Activated B cell treated with CpG ODN at 0.5 μM for 24 hours (primary cell): ENCODE data around the gene ECI1. TPM values are rescaled to one million over a fixed set of nuclear protein-coding genes. Genes with fewer than 3 reads are reported as not detected.

ENCODE experiments used
- ATAC-seq: fragments of 200-7000 bp; cut with Tn5 transposase; one replicate; pipeline ENCODE4 v1.10.0; 2021; ENCODE audit warnings: low read depth, mild to moderate bottlenecking, moderate library complexity
- CTCF ChIA-PET: fragments of 350-600 bp; sonication (Branson Sonifier 250); formaldehyde crosslinking; loops from one replicate; lab custom pipeline; 2021; ENCODE audit warnings: antibody characterized with exemption; lab: Charles Lee
- POLR2A ChIA-PET: fragments of 350-600 bp; sonication (Branson Sonifier 250); formaldehyde crosslinking; loops from one replicate; lab custom pipeline; 2021; ENCODE audit warnings: antibody characterized with exemption; lab: Charles Lee
- DNase-seq: peaks from one replicate; pipeline ENCODE4 v3.0.0; 2022
- H3K27ac Mint-ChIP-seq: one replicate; pipeline ENCODE4 v1.8.0; 2020; ENCODE audit warnings: mixed read lengths
- H3K27me3 Mint-ChIP-seq: one replicate; pipeline ENCODE4 v1.8.0; 2021; ENCODE audit warnings: mixed read lengths
- H3K36me3 Mint-ChIP-seq: one replicate; pipeline ENCODE4 v1.8.0; 2021; ENCODE audit warnings: low read depth, mixed read lengths
- H3K4me1 Mint-ChIP-seq: one replicate; pipeline ENCODE4 v1.8.0; 2021; ENCODE audit warnings: mixed read lengths
- H3K4me3 Mint-ChIP-seq: one replicate; pipeline ENCODE4 v1.8.0; 2020; ENCODE audit warnings: mild to moderate bottlenecking, mixed read lengths
- H3K9me3 Mint-ChIP-seq: one replicate; pipeline ENCODE4 v1.8.0; 2020; ENCODE audit warnings: mixed read lengths
- CTCF ChIP-seq: fragments of 200-600 bp; IDR thresholded peaks from one replicate; pipeline ENCODE4 v1.8.0; 2022; ENCODE audit warnings: antibody characterized with exemption, mild to moderate bottlenecking
- intact Hi-C: fragments of 100-400 bp; cut with micrococcal nuclease; formaldehyde crosslinking; loops from one replicate; pipeline ENCODE4 v1.15.1; 2024
- total RNA-seq: library from RNA; stranded (reverse); gene quantifications from 2 replicates; pipeline ENCODE4 v1.2.3, GENCODE V29; 2022

The ECI1 gene
- total RNA-seq, 1 donor from 2014 or later: 38.1 TPM

- Mint-ChIP-seq H3K27me3 (no peaks in the 10 kb centered on the region), H3K27ac (no peak overlapping the region), H3K4me3 (peak overlapping the region; percentile 69), H3K4me1 (peaks cover 14% of the 10 kb centered on the region), H3K36me3 (peaks cover 5% of the 10 kb centered on the region), H3K9me3 (no peaks in the 10 kb centered on the region)
- intact Hi-C loops: no loop called here
- no peak for TF ChIP-seq CTCF
- DNase-seq: no peak
- CTCF ChIA-PET: interaction anchor here (1.0 kb wide), 2 partner anchors 20 to 38 kb away, joined by 3 to 4 read pairs; partner anchors contain the start of gene ECI1
- ATAC-seq: no peak
- POLR2A ChIA-PET: interaction anchor here (0.5 to 3.4 kb wide), 11 partner anchors 9 to 1832 kb away, joined by 3 to 38 read pairs (median 4); partner anchors contain the start of genes ECI1, MLST8, RPS2 and SYNGR3
Observed at GRCh38 chr16:2213817-2214718, 37.3 kb downstream of the ECI1 start.

GRCh38 chr16:2212362-2213324 lies 38.7 kb downstream of the ECI1 start:
- POLR2A ChIA-PET: no interaction called here
- ATAC-seq (no peak), DNase-seq (no peak)
- Mint-ChIP-seq H3K4me1 (peaks cover 16% of the 10 kb centered on the region), H3K9me3 (no peaks in the 10 kb centered on the region), H3K36me3 (peaks cover 16% of the 10 kb centered on the region), H3K27ac (no peak overlapping the region), H3K27me3 (no peaks in the 10 kb centered on the region), H3K4me3 (peak overlapping the region; percentile 69)
- no peak for TF ChIP-seq CTCF
- intact Hi-C loops: no loop called here
- CTCF ChIA-PET: no interaction called here

GRCh38 chr16:2211923-2212347 lies 39.5 kb downstream of the ECI1 start:
- ATAC-seq: no peak
- Mint-ChIP-seq H3K36me3 (peaks cover 23% of the 10 kb centered on the region), H3K27me3 (no peaks in the 10 kb centered on the region), H3K9me3 (no peaks in the 10 kb centered on the region), H3K4me1 (peaks cover 18% of the 10 kb centered on the region), H3K4me3 (peak overlapping the region; percentile 44), H3K27ac (no peak overlapping the region)
- ChIA-PET POLR2A (interaction anchor here (0.7 kb wide), 1 partner anchor 13 kb away, joined by 3 read pairs; no protein-coding TSS in a partner anchor), CTCF (no interaction called here)
- no peak for TF ChIP-seq CTCF
- intact Hi-C loops: no loop called here
- no peak for DNase-seq

GRCh38 chr16:2210386-2211365 lies 40.7 kb downstream of the ECI1 start, which contains the start of gene BRICD5:
Gene BRICD5, minus strand, starts transcription at chr16:2210863. Its CDS starts 30 bp downstream, at chr16:2210833.
- H3K4me1 Mint-ChIP-seq: peaks cover 26% of the 10 kb centered on the region
- no peak within 1 kb of the TSS for H3K4me3 Mint-ChIP-seq
- TF ChIP-seq CTCF: no peak

More at GRCh38 chr16:2210386-2211365, 40.7 kb downstream of the ECI1 start, which contains the start of gene BRICD5:
- DNase-seq: no peak
- H3K36me3 Mint-ChIP-seq: peaks cover 27% of the 10 kb centered on the region
- ChIA-PET POLR2A (interaction anchor here (0.7 to 1.4 kb wide), 2 partner anchors 11 to 222 kb away, joined by 3 read pairs; no protein-coding TSS in a partner anchor), CTCF (no interaction called here)
- H3K27ac Mint-ChIP-seq: no peak within 1 kb of the TSS
- H3K27me3 Mint-ChIP-seq: no peaks in the 10 kb centered on the region
- intact Hi-C loops: no loop called here
- no peak for ATAC-seq
- no peaks in the 10 kb centered on the region for H3K9me3 Mint-ChIP-seq
